Amygdala (tissue), 56 donors: ENCODE results near the gene OLFML2B.
"Not testable (repeated sequence)": the region's sequence is repeated elsewhere in the genome, so short reads cannot be mapped to it uniquely, and the experiment has no call there.

Source experiments
- DNase-seq, 56 donors: peaks; one replicate each; lab custom pipeline; 2025; lab: John Stamatoyannopoulos, UW

The OLFML2B gene

DNA sequence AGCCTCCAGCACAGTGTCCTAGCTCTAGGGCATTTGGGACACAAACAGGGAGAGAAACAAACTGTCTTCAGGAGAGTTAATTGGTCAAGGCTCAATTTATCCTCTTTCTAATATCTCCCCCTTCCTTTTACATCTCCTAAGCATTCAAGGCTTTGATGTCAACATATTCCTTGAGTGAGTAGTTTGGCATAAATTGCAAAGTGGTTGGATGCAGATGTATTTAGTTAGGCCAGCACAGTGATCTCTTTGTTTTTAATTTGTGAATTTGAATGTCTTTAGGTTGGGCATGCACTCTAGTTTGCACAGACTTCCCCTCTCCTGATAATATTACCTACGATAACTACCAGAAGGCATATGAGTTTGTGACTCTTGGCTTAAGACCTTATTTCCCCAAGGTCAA, 12.5 kb upstream of the OLFML2B start:
- DNase-seq = no peak

DNA sequence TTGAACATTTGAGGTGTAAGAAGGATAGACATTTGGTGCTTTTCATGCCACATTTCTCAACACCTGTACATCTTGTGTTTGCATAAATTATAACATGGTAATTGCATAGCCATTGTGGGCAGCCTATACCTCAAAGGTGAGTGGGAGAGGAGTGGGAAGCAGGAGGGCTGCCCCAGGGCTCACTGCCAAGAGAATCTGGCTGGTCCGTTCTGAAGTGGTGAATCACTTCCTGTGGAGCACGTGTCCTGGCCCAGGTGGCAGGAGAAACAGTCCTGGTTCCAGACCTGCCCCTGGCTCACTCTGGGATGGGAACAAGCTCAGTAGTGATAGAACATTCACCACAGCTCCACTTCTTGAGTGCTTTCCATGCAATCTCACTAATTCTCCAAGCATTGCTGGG, 11.6 kb upstream of the OLFML2B start:
- DNase-seq = no peak

DNA sequence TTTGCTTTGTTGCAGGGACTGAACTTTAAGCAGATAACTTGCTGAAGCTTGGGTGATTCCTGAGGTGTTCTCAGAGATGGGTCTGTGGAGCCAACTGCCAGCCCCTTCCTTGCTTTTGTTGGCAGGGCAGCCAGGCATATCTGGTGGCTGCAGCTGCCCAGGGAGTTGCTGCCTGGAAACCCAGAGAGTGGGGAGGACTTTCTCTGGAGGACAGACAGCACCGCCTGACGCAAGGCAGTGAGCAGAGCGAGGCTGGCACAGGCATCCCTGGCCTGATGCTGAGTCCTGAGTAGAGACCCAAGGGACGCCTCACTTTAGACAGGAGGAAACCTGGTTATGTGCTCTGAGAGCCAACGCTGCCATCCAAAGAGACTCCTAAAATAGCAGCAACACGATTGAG, 9.8 kb upstream of the OLFML2B start:
- peak in 26 of 56 donors; percentile 4 to 69 (median 33) for DNase-seq

DNA sequence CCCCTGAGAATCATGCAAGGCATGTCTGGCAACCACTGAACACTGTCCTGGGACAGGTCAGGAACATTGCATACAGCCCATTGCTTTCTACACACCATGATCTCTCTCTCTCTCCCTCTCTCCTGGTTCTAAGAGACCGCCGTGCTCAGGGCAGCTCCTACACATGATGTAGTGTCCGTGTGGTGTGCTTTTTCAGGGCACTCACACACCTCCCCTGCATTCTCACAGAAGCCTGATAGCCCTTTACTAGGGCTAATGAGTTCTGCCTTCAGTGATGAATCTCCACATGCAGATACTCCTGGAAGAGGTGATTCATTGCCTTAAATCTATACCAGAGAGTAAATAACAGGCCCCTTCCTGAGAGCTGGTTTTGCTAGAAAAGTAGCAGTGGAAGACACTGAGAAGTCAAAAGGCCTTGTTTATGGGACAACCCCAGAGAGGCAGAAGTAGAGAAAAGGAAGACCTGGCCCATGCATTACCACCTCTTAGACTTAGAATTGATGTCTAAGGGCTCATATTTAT, 7.2 kb upstream of the OLFML2B start:
- no peak for DNase-seq

DNA sequence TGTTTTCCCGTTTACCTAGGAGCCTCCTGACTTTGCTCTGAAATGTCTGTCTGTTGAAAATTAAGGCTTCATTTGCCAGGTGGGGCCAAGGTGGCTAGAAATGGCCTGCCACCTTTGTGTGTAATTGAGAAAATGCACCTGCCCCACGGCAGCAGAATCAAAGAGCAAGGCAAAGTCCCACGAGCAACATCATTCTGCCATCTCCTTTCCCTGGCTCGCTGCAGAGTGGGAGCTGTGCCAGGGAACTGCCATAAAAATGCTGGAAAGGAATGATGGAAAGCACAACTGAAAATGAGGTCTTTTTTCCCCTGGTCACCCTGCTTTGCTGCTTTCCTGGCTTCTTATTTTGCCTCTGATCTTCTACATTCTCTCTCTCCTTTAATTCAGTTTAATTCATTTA, 5.5 kb upstream of the OLFML2B start:
- no peak for DNase-seq

DNA sequence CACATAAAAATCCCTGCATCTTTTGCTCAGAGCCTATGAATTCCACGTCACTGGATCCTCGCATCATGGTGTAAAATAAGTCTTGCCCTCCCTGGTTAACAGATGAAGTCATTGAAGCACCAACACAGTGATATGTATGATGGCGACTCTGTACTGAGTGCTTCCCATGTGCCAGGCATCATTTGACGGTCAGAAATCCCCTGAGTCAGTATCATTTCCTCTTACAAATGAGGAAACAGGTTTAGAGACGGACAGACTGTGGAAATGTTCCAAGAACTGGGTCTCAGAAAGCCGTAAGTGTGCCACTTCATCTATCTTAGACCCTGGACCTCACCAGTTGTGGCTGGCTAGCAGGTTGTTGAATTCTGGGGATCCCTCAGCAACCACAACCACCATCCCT, 5.1 kb upstream of the OLFML2B start:
- DNase-seq = peak in 2 of 56 donors; percentile 17 to 36

DNA sequence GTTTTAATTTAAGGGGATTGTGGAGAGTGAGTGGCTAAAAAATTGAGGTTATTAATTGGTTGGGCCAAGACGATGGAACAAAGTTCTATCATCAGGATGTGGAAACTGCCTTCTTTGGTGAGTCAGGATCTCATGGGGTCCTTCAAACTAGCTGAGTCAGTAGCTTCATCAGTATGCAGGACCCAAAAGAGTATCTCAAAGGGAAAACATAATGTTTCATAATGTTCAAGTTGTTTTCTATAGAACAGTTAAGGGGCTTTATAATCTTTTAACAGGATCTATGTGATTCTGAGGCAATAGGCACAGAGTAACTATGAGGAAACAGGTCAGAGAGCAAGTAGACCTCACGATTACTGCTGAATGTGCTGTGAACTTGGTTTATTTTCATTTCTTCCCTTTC, 3.2 kb upstream of the OLFML2B start:
- DNase-seq = no peak

DNA sequence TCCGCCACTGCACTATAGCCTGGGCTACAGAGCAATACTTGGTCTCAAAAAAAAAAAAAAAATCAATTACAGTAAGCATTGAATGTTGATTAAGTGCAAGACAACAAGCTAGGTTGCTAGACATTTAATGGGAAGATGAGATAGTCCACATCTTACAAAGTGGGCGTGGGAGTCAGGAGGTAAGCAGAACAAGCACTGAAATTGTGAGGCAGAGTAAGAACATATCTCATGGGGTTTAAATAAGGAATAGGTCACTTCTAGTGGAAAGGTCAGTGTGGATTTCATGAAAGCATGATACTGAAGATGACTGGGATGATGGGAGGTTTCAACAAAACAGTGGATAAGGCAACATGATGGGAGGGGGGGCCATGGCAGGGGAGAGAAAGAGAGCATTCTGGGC, 1.9 kb upstream of the OLFML2B start:
- no peak for DNase-seq

DNA sequence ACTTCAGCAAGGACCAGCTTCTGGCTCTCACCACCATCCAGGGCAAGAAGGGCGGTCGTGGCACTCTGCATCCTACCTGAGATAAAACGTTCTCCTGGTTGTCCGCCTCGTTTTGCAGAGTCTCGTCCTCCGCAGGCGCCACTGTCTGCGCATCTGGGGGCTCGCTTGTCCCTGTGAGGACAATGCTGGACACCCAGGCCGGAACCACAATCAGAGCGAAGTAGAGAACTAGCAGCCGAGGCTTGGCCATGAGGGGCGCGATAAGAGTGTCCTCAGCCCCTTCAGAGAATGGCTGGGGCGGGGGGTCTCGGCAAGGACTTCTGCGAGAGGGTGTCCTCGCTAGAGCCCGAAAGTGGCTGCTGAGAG, 505 bp downstream of the OLFML2B start:
- DNase-seq = no peak

DNA sequence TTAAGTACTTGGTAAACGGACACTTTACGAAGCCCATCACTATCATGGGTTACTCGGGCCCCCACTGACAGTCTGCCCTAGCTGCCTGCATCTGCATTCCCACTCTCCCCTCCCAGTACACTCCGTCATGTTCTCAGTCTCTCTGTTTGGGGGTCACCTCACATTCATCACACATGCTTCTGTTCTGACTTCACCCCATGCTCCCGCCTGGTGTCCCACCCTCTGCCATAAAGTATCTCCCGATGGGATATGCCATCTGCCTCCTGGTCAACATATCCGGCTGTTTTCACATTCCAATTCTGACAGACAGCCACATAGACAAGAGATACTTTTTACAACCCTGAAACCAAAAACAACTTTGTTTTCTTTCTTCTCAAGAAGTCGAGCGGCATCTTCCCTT, 1.0 kb downstream of the OLFML2B start:
- DNase-seq = no peak

DNA sequence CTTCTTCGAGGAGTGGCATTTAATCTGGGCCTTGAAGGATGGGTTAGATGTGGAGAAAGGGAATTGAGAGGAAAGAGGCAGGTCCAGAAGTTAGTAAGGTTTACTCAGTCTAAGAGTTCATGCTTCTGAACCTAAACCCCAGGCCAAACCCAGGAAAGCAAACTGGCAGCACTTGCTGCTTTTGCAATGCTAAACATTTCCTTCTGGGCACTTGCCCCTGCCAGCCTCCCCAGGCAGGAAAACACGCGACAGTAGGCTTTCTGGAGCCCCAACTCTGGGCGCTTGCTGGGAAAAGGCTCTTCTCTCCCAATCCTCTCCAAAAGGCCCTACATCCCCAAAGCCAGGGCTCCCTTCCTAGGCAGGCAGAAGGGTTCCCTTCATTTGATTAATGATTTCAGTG, 2.5 kb downstream of the OLFML2B start:
- no peak for DNase-seq

DNA sequence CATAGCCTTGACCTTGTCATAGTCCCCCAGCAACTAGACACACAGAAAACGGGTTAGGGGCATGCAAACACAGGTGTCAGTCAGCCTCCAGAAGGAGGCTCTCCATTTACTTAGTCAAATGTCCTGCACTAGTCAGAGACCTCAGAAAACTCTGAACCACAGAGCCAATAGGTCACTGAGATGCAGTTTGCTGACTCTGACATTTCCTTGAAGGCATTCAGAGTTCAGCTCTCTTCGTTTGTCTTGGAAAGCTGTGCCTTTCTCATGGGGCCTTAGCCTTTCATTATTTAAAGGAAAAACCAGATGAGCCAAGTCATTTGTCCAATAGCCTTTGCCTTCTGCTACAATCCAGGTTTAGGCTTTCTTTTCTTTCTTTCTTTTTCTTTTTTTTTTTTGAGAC, 3.5 kb downstream of the OLFML2B start:
- no peak for DNase-seq

DNA sequence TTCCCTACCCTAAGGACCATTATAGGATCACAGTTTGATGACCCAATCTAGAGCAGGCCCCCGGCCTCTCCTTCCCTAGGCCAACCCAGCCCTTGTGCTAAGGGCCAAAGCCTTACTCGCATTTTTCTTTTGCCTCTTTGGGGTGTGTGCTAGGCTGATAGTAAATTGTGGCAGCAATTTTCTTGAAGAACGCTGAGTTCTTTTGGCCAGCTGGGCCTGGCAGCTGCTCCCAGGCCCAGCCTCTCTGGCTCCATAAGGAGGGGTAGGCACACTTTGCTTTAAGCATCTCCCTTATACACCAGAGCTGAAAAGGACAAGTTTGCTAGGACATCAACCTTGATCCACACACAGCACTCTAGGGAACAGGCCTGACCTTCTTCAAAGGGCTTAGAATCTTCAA, 4.2 kb downstream of the OLFML2B start:
- DNase-seq = no peak

DNA sequence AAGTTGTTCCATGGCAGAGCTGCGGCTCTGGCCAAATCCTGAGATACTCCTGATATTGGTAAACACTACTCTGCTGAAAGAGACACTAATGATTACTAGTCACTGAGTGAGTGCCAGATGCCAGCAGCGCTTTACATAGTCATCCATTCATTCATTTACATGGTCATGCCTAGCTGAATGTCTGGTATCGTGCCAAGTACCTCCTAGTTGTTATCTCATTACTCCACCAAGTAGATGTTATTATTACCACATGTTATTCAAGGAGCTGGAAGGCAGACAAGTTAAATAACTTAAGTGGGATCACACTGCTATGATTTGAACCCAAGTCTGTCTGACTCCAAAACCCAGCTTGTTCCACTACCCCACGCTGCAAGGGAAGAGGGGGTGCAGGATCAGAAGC, 4.7 kb downstream of the OLFML2B start:
- DNase-seq = peak in 1 of 56 donors; percentile 49

DNA sequence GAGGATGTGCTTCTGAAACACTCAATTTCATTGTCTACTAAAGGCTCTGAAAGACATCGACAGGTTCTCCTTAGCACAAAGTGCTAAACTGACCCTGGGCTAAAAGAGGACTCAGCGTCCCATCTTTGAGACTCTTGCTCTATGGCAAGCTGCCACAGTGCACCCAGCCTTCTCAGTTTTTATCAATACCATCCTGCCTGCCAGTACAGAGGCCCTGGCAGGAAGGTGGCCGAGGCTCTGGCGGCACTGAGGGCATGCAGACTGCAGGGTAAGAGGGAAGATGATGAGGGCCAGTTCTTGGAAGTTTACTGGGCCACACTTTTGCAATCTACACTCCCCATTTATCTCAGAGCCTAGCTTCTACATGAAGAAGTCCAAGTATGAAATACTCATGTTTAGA, 5.3 kb downstream of the OLFML2B start:
- DNase-seq = no peak

DNA sequence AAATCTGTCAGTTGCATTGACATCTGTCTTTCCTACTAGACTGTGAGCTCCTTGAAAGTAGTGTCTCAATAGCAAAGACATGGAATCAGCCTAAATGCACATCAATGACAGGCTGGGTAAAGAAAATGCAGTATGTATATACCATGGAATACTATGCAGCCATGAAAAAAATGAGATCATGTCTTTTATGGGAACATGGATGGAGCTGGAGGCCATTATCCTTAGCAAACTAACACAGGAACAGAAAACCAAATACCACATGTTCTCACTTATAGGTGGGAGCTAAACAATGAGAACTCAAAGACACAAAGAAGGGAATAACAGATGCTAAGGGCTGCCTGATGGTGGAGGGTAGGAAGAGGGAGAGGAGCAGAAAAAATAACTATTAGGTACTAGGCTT, 5.9 kb downstream of the OLFML2B start:
- not testable (repeated sequence) for DNase-seq

DNA sequence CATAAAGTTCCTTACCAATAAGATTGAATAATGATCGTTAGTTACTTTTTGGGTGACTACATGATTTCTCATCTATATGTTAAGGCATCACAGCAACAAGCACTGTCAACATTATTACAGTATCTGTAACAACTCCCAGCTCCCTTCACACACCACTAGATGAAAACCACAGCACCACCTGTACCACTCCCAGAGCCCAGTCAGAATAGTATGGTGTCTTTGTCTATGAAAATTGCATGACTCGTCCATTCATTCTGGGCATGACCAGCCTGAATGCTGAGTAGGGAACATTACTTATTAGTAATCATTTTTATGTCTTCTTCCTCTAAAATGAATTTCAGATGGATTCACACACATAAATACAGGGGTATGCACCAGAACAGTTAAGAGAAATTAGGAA, 7.0 kb downstream of the OLFML2B start:
- no peak for DNase-seq

DNA sequence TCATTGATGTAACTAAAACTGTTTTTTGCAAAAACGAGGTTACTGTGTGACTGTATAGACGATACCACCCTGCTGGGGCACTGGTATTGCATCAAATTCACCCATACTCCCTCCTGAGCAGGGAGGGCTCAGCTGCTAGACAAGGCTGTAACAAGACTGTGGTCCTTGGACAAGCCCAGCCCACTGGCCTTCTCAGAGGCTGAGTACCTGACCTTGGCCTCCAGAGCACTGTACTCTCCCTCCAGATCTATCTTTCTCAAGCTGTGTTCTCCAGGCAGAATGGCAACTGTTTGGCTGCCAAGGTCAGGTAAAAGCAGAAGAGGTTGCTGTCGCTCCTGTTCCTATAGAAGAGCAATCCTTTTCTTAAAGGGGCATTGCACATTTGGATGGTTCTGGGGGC, 8.5 kb downstream of the OLFML2B start:
- DNase-seq = no peak

DNA sequence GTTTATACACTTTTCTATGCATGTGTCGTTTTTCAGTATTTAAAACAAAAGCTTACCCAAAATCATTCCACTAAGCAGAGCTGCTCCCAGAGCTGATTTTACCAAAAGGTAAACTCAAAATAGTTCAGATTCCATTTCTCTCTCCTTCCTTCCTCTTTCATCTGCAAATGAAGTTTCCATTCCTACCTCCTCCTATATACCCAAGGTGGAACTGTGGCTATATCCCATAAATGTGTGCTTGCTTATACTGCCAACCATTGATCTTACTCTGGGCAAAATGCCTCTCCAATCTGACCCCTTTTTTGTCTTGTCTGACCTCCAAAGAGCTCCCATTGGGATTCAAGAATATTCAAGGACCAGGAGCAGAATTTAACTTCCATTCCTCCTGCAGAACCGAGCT, 9.5 kb downstream of the OLFML2B start:
- no peak for DNase-seq

DNA sequence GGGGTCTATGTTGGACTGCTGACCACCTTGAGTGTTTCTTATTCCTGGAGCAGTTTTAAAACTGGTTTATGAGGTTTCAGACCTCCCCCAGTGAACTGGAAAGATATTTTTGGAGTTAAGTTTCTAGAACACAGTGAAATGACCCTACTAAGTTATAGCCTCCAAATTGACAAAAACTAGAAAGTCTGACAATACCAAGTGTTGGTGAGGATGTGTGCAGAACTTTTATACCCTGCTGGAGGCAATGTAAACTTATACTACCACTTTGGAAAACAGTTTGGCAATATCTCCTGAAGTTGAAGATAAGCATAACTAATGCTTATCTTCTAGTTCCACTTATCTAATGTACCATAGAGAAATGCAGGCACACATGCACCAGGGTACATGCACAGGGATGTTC, 10.4 kb downstream of the OLFML2B start:
- no peak for DNase-seq

DNA sequence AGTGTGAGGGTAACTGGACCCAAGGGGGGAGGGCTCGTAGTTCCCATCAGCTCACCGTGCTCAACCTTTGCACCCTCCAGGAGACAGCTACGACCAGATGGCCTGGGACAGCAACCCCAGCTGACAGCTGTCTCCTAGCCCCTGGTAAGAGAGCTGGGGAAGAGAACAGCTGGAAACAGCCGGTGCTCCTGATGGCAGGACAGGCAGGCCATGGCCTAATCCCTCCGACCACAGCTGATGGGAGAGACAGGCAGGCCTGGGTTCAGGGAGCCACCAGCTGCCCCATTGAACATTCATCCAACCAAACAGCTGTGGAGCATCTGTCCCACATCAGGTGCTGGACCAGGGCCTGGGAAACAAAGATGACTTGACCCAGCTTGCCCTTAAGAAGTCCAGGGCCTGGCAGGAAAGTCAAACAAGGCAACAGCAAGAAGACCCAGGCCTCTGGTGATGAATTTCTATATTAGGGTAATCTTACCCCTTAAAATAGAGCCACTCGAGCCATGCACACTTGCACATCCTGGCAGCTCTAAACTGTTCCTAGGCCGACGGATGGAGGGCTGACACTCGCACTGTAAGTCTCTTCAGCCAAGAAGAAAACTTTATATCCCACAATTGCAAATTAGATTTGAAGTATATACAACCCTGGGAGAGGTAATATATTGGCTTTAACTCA, 12.2 kb downstream of the OLFML2B start:
- DNase-seq = no peak

DNA sequence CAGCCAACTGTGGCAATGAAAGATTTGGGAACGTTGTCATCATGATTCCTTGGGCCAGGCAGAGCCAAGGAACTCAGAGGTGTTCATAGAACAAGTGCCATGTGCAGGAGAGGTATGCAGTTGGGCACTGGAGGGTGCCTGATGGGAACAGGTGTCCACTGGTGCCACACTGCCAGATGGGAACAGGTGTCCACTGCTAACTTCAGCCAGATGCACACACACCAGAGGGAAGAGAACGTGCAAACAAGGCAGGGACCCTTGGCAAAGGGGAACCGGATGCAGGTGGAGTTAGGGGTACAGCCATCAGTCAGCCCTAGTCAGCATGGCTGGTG, 13.5 kb downstream of the OLFML2B start:
- no peak for DNase-seq

DNA sequence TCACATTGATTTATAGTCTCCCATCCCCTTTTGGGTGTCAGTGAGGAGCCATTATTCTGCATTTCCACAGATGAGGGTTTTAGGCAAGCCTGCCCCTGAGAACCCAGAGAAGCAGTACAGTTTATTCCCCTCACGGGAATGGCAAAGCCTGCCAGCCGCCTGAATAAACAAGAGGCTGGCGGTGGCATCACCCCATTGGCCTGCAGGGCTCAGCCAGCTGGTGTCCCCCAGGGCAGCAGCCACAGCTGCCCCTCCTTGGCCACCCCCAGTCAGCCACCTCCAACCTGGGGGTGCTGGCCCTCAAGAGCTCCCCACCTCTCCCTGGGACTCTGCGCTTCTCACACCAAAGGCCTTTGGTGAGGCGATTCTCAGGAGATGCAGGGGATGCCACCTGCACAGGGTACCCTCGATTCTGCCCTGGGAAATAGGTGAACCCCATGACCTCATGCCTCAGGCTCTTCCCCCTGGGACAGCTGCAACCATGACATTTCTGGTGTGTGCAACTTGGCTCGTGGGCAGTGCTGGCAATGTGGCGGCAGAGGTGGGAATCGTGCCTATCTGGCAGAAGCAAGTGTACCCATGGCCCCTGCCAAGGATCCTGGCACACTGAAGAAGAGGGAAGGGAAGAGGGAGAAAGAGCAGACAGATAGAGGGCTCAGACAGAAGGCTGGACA, 14.0 kb downstream of the OLFML2B start:
- DNase-seq = peak in 7 of 56 donors; percentile 10 to 36 (median 19)
